Heart right ventricle (tissue), 16 donors: ENCODE measurements around the gene GALNT7. TPM values are rescaled to one million over a fixed set of nuclear protein-coding genes. Genes with fewer than 3 reads are reported as not detected.
A peak's percentile ranks its signal among the peaks of the same experiment; 100 is the strongest.

Source experiments
- ATAC-seq, 8 donors: fragments of 200-7000 bp; cut with Tn5 transposase; one replicate each; pipeline ENCODE4 v1.9.1; 2020; ENCODE audit warnings: mild to moderate bottlenecking in 8 of 8, moderate library complexity in 8 of 8, moderate number of reproducible peaks in 1 of 8
- DNase-seq, 2 donors: peaks; one replicate each; pipeline ENCODE4 v3.0.0-alpha.2; 2020
- H3K27ac ChIP-seq, 10 donors: fragments of 200-600 bp; sonication (generic) in 2 of 10; one replicate each; pipeline versions ENCODE4 v1.5.0 to v1.8.0; 2020 to 2022; ENCODE audit warnings: mild to moderate bottlenecking in 3 of 10
- H3K27me3 ChIP-seq, 7 donors: fragments of 200-600 bp; one replicate each; pipeline ENCODE4 v1.8.0; 2021 to 2022; ENCODE audit warnings: mild to moderate bottlenecking in 2 of 7
- H3K36me3 ChIP-seq, 9 donors: fragments of 200-600 bp; sonication (generic) in 1 of 9; one replicate each; pipeline versions ENCODE4 v1.5.0 to v1.8.0; 2020 to 2022; ENCODE audit warnings: mild to moderate bottlenecking in 2 of 9
- H3K4me1 ChIP-seq, 9 donors: fragments of 200-600 bp; sonication (generic) in 1 of 9; one replicate each; pipeline versions ENCODE4 v1.5.0 to v1.8.0; 2020 to 2022; ENCODE audit warnings: mild to moderate bottlenecking in 4 of 9
- H3K4me3 ChIP-seq, 10 donors: fragments of 200-600 bp; sonication (generic) in 2 of 10; one replicate each; pipeline versions ENCODE4 v1.5.0 to v1.8.0; 2020 to 2022; ENCODE audit warnings: mild to moderate bottlenecking in 7 of 10, moderate library complexity in 2 of 10
- H3K9me3 ChIP-seq, 11 donors: fragments of 200-600 bp in 10 of 11; sonication (generic) in 2 of 11; one replicate each; pipeline versions ENCODE4 v1.5.0 to v1.8.0; 2013 to 2022; ENCODE audit warnings: mild to moderate bottlenecking in 2 of 11, control low read depth in 1 of 11, moderate library complexity in 1 of 11
- WGBS, 2 donors: extraction: QIAGEN DNeasy Blood & Tissue Kit; methylation state at CpG; one replicate each; pipeline ENCODE4 v1.1.7; 2013; ENCODE audit warnings: inconsistent platforms in 1 of 2; 5-methylcytosine and 5-hydroxymethylcytosine counted together
- intact Hi-C, 10 donors: fragments of 100-400 bp; cut with DNase I; formaldehyde crosslinking; loops; one replicate each; pipeline versions ENCODE4 v1.11.1 to v1.14.2; 2022
- polyA plus RNA-seq, 2 donors: library from polyadenylated mRNA; stranded (reverse); fragments of 200-250 nt; gene quantifications; one replicate each; pipeline ENCODE4 v1.2.3, GENCODE V29; 2013
- total RNA-seq, 10 donors: library from RNA; stranded (reverse); fragmentation: NEBNext Ultra II Directional in 3 of 10; extraction: Animal tissue kit (Norgen Biotek cat#: 25700) in 3 of 10; gene quantifications; one replicate each; pipeline versions ENCODE4 v1.2.1 to v1.2.4, GENCODE V29; 2021 to 2023
- TF ChIP-seq, protein P1 (sequence below), 9 donors: fragments of 200-600 bp; sonication (generic) in 2 of 9; IDR thresholded peaks; one replicate each; pipeline versions ENCODE4 v1.5.0 to v1.8.0; 2021 to 2022; ENCODE audit warnings: antibody characterized with exemption in 9 of 9, mild to moderate bottlenecking in 5 of 9, moderate library complexity in 1 of 9
- donor health status: Arrhythmogenic right ventricular cardiomyopathy.
- donor health status: ischemic (EF 13 %, LVEDD 7.1; RV severe dilation, severe dysfunction).
- donor health status: healthy with polysubstance abuse.
- donor health status: DM: no; HTN: yes; CAD: no.
- donor health status: DM: no; HTN: no; CAD: no.
- donor health status: ischemic (EF 25% LVEDD 6.9; RV normal size, moderate dysfunction).
- donor health status: ischemic (EF 25% LVEDD 5.7; RV mildly dilated, moderate dysfunction).
- donor health status: healthy.
- donor health status: DM: yes; HTN: yes; CAD: no.
- donor health status: Ischemic cardiomyopathy.
- donor health status: ischemic (EF 35%, LVEDD 5.7; RV mildly dilated, moderate dysfunction).
- donor health status: nonischemic (EF 11% LVEDD 7.7; RV severe dilation, severe dysfunction).
- donor health status: DM: yes; HTN: yes; CAD: no.
- donor health status: PGD.
- donor health status: ischemic (EF 29% LVEDD 5.4; RV normal size, mild dysfunction).
- donor health status: nonischemic (EF 23%, LVEDD 6.1; RV moderate dilation, normal function).

Gene GALNT7
- total and polyA plus RNA-seq, 12 donors = 2.2 to 8.8 (median 5.3) TPM

DNA sequence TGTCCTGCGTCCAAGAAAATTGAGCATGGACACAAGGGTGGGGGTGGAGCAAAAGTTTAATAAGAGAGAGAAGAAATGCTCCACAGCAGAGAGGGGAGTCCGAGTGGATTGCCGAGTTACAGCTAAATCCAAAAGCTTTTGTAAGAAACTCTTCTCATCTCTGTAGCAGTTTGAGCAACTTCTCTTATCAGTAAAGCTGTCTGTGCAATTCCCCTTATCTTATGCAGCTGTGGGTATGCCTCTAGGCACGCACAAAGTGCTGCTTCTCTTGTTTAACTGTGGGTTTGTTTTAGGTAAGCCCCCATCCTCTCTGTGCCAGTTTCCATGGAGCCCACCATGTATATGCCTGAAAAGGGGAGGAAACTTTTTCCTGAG, 120.7 kb downstream of the GALNT7 start:
- TF ChIP-seq, protein P1, sequence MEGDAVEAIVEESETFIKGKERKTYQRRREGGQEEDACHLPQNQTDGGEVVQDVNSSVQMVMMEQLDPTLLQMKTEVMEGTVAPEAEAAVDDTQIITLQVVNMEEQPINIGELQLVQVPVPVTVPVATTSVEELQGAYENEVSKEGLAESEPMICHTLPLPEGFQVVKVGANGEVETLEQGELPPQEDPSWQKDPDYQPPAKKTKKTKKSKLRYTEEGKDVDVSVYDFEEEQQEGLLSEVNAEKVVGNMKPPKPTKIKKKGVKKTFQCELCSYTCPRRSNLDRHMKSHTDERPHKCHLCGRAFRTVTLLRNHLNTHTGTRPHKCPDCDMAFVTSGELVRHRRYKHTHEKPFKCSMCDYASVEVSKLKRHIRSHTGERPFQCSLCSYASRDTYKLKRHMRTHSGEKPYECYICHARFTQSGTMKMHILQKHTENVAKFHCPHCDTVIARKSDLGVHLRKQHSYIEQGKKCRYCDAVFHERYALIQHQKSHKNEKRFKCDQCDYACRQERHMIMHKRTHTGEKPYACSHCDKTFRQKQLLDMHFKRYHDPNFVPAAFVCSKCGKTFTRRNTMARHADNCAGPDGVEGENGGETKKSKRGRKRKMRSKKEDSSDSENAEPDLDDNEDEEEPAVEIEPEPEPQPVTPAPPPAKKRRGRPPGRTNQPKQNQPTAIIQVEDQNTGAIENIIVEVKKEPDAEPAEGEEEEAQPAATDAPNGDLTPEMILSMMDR (IDR thresholded peaks at IDR 0.05) = no peak
- Histone ChIP-seq H3K36me3 (peaks cover 0 to 3% (median 0%) of the 10 kb centered on the region in 9 donors), H3K4me3 (peak overlapping the region in 6 of 10 donors; percentile 30 to 39 (median 36)), H3K27me3 (no peaks in the 10 kb centered on the region), H3K4me1 (peaks cover 0 to 9% (median 0%) of the 10 kb centered on the region in 9 donors), H3K9me3 (peaks cover 0 to 34% (median 13%) of the 10 kb centered on the region in 11 donors), H3K27ac (no peak overlapping the region)
- intact Hi-C loops = loop anchor here in 1 of 10 donors (10.0 kb wide), 1 partner anchor 125 kb away; no protein-coding TSS in a partner anchor
- ATAC-seq (peak in 5 of 8 donors; percentile 11 to 27 (median 15)), DNase-seq (no peak)
- WGBS, 2 donors = 48 to 54% methylated on average over 4 of the region's 4 CpGs

DNA sequence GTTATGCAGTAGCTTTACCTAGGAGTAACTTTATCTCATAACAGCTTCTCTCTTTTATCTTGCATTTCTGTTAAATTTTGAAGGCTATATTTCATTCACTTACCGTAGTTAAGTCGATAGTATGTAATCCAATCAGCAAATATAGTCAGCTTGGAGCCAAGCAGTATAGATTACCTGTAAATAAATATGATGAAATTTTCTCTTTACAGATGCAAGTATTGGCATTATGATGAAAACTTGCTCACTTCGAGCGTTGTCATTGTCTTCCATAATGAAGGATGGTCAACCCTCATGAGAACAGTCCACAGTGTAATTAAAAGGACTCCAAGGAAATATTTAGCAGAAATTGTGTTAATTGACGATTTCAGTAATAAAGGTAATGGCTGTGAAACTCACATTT, 123.3 kb downstream of the GALNT7 start:
- WGBS, 2 donors = 98% methylated on average over 5 of the region's 5 CpGs
- TF ChIP-seq, protein P1 (IDR thresholded peaks at IDR 0.05) = no peak
- ATAC-seq = no peak
- DNase-seq = no peak
- Histone ChIP-seq H3K27ac (no peak overlapping the region), H3K4me3 (no peak overlapping the region), H3K27me3 (no peaks in the 10 kb centered on the region), H3K36me3 (peaks cover 0 to 3% (median 0%) of the 10 kb centered on the region in 9 donors), H3K9me3 (peaks cover 0 to 8% (median 0%) of the 10 kb centered on the region in 11 donors), H3K4me1 (peaks cover 0 to 9% (median 0%) of the 10 kb centered on the region in 9 donors)
- intact Hi-C loops = no loop called here

DNA sequence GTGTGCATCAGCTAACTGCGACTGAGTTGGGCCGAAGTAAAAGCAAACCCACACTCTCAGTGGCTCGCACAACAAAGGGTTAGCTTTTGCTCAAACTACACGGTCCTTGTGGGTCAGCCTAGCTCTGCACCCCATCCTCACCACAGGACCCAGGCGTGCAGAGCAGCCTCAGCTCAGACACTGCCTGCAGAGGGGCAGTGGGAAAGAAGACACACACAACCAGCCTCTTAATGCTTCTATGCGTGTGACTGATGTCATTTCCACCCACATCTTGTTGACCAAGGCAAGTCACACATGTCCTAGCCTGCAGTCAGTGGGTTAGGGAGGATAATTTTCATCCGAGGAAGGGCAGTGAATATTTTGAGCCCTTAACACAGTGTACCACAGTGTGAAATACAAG, 125.1 kb downstream of the GALNT7 start:
- intact Hi-C loops = no loop called here
- Histone ChIP-seq H3K27ac (no peak overlapping the region), H3K4me1 (peaks cover 0 to 6% (median 0%) of the 10 kb centered on the region in 9 donors), H3K4me3 (no peak overlapping the region), H3K9me3 (no peaks in the 10 kb centered on the region), H3K27me3 (no peaks in the 10 kb centered on the region), H3K36me3 (peaks cover 0 to 10% (median 0%) of the 10 kb centered on the region in 9 donors)
- TF ChIP-seq, protein P1 (IDR thresholded peaks at IDR 0.05) = no peak
- ATAC-seq (no peak), DNase-seq (no peak)
- WGBS, 2 donors = 85 to 89% methylated on average over 7 of the region's 7 CpGs

GRCh38 chr4:173294444-173294843, 125.8 kb downstream of the GALNT7 start:
- no peak for DNase-seq
- TF ChIP-seq, protein P1 (IDR thresholded peaks at IDR 0.05) = no peak
- no peaks in the 10 kb centered on the region for H3K9me3 ChIP-seq
- intact Hi-C loops = no loop called here
- WGBS, 2 donors = 82 to 84% methylated on average over 1 of the region's 1 CpG
- no peaks in the 10 kb centered on the region for H3K4me1 ChIP-seq
- ATAC-seq = no peak
- H3K27ac ChIP-seq = no peak overlapping the region
- H3K4me3 ChIP-seq = no peak overlapping the region
- H3K27me3 ChIP-seq = no peaks in the 10 kb centered on the region
- H3K36me3 ChIP-seq = peaks cover 0 to 10% (median 0%) of the 10 kb centered on the region in 9 donors
